ENCODE measurements around the gene AKAP13.

DNA sequence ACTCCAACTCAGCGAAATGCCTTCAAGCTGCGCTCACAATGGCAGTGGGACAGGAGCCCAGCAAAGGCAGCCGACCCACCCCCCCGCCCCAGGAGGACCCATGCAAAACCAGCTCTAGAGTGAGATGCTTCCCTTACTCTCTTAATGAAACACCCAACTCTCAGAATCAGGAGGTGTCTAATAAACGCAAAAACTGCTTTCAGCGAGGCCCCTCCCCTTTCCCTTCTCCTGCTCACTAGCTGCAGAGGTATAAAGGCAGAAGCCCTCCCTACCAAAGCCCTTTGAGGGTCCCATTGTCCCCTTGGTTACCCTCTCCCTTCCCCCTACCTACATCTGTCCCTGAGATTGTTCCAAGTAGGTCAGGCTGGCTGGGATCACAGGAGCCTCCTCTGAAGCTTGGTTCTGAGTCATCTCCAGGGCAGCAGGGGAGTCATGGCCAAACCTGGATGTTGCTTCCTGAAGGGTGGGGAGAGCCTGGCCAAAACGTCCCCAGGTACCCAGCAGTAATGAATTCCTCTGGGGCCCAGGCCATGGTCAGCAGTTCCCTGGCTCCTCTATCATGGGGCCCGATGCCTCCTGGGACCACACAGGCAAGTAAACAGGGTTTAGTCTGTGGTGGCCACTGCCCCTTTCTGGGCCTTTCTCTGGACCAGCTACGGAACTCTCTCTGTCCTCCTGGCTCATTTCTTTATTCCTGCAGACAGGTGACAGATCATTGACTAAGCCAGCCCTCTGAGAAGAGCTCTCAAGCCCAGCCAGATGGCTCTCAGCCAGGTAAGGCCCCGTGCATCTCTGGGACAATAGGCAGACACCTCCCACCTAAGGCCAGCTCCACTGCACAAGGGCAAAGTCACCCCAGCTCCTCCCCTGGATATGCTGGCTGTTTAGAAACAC is 405.7 kb downstream of the AKAP13 start:
- TF ChIP-seq GATA3 (IDR thresholded peaks at IDR 0.05; ENCODE audit: low read depth, low read length) (no peak), GATA2 (IDR thresholded peaks at IDR 0.05; ENCODE audit: low read depth, low read length) (no peak)
